ENCODE measurements around the gene TACO1. TPM values are rescaled to one million over a fixed set of nuclear protein-coding genes. Genes with fewer than 3 reads are reported as not detected.

Gene TACO1
- total and polyA plus RNA-seq, 12 donors, result 33.1 to 52.3 (median 45.2) TPM

DNA sequence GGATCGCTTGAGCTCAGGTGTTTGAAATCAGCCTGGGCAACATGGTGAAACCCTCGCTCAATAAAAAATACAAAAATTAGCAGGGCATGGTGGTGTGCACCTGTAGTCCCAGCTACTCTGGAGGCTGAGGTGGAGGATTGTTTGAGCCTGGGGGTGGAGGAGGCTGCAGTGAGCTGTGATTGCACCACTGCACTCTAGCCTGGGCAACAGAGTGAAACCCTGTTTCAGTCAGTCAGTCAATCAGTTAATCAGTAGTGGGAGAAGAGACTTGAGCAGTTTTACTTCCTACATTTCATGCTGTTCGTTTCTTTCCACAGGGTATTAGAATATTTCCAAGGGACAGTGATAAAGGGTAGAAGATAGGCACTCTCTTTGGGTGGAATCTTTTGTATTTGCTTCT lies 30.4 kb downstream of the TACO1 start:
- TF ChIP-seq, protein P1, sequence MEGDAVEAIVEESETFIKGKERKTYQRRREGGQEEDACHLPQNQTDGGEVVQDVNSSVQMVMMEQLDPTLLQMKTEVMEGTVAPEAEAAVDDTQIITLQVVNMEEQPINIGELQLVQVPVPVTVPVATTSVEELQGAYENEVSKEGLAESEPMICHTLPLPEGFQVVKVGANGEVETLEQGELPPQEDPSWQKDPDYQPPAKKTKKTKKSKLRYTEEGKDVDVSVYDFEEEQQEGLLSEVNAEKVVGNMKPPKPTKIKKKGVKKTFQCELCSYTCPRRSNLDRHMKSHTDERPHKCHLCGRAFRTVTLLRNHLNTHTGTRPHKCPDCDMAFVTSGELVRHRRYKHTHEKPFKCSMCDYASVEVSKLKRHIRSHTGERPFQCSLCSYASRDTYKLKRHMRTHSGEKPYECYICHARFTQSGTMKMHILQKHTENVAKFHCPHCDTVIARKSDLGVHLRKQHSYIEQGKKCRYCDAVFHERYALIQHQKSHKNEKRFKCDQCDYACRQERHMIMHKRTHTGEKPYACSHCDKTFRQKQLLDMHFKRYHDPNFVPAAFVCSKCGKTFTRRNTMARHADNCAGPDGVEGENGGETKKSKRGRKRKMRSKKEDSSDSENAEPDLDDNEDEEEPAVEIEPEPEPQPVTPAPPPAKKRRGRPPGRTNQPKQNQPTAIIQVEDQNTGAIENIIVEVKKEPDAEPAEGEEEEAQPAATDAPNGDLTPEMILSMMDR (IDR thresholded peaks at IDR 0.05), result no peak
- Histone ChIP-seq H3K27me3 (no peaks in the 10 kb centered on the region), H3K4me3 (no peak overlapping the region), H3K36me3 (peaks cover 0 to 57% (median 18%) of the 10 kb centered on the region in 9 donors), H3K9me3 (no peaks in the 10 kb centered on the region), H3K27ac (peak overlapping the region in 7 of 10 donors; percentile 8 to 90 (median 62)), H3K4me1 (peaks cover 13 to 100% (median 87%) of the 10 kb centered on the region in 9 donors)
- DNase-seq (no peak), ATAC-seq (no peak)
- WGBS, 2 donors, result 83 to 84% methylated on average over 3 of the region's 3 CpGs
- intact Hi-C loops (cut with DNase I), result no loop called here

DNA sequence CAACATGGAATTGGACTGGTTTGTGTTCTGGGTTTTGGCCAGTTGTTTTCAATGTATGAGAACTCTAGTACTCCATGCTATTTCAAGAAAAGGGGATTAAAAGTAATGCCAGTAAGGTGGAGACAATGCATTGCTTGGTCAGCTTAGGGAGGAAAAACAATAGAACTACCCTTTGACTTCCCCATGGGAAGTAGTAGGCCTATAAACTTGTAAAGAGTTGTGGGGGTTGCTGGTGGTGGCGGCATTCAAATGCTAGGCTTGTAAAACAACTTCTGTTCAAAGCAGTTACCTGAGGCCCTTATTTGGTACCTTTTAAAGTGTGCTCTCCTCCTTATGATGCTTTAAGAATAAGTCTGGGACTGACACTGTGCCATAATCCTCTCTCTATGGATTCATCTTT lies 30.9 kb downstream of the TACO1 start:
- Histone ChIP-seq H3K36me3 (peaks cover 0 to 63% (median 20%) of the 10 kb centered on the region in 9 donors), H3K4me3 (no peak overlapping the region), H3K9me3 (no peaks in the 10 kb centered on the region), H3K27ac (peak overlapping the region in 7 of 10 donors; percentile 8 to 90 (median 62)), H3K4me1 (peaks cover 13 to 100% (median 87%) of the 10 kb centered on the region in 9 donors), H3K27me3 (no peaks in the 10 kb centered on the region)
- WGBS, 2 donors, result 85 to 93% methylated on average over 1 of the region's 1 CpG
- intact Hi-C loops (cut with DNase I), result no loop called here
- no peak for ATAC-seq
- DNase-seq, result no peak
- TF ChIP-seq, protein P1 (IDR thresholded peaks at IDR 0.05), result no peak

DNA sequence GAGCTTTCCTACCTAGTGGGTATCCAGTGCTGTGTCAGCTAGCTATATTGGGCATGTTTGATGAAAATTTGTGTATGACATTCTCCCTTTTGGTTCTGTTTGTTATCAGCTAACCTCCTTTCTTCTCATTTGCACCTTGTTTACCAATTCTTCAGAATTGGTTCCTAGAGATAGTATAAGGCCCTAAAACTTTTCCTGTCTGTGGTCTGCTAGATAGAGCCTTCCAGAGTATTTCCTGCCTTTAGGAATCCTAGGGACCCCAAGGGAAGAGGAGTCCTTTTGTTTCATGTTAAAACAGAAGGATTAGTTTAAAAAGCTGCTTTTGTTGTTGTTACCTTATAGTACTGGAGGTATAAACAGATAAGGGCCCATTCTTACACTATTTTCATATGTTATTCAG lies 33.0 kb downstream of the TACO1 start:
- intact Hi-C loops (cut with DNase I), result no loop called here
- Histone ChIP-seq H3K4me1 (peaks cover 7 to 89% (median 76%) of the 10 kb centered on the region in 9 donors), H3K4me3 (no peak overlapping the region), H3K36me3 (peaks cover 0 to 77% (median 33%) of the 10 kb centered on the region in 9 donors), H3K27me3 (no peaks in the 10 kb centered on the region), H3K9me3 (no peaks in the 10 kb centered on the region), H3K27ac (peak overlapping the region in 8 of 10 donors; percentile 22 to 89 (median 64))
- TF ChIP-seq, protein P1 (IDR thresholded peaks at IDR 0.05), result no peak
- no peak for DNase-seq
- no peak for ATAC-seq

DNA sequence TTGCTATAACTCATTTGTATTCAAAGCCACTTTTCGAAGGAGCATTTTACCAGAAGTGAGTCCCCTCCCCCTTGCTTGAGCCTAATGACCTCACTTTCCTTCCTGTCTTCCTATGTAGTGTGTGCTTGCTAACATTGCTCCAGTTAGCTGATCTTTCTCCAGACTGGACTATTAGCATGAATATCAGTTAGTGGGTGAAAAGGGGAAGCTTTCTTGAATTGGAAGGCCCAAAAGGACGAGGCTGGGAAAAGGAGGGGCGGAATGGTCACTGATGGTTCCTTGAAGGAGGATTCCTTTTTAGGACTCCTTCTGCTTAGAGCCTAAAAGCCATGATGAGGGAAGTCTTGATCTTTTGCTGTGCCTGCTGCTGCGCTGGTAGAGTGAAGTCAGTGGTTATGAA lies 33.5 kb downstream of the TACO1 start:
- peak in 1 of 2 donors; percentile 15 for DNase-seq
- H3K36me3 ChIP-seq, result peaks cover 0 to 77% (median 33%) of the 10 kb centered on the region in 9 donors
- peaks cover 7 to 88% (median 74%) of the 10 kb centered on the region in 9 donors for H3K4me1 ChIP-seq
- H3K27ac ChIP-seq, result peak overlapping the region in 8 of 10 donors; percentile 27 to 89 (median 64)
- no peak overlapping the region for H3K4me3 ChIP-seq
- no peaks in the 10 kb centered on the region for H3K27me3 ChIP-seq
- no peaks in the 10 kb centered on the region for H3K9me3 ChIP-seq
- TF ChIP-seq, protein P1 (IDR thresholded peaks at IDR 0.05), result no peak
- peak in 6 of 8 donors; percentile 40 to 67 (median 55) for ATAC-seq
- WGBS, 2 donors, result 50 to 59% methylated on average over 4 of the region's 4 CpGs
- intact Hi-C loops (cut with DNase I), result no loop called here

All from heart right ventricle (tissue), 16 donors.